NCI-H345 treated with DMSO at 0.1 percent for 48 hours (cell line): ENCODE measurements around the gene GALNTL6.

Source experiments
- DNase-seq: peaks from one replicate; lab custom pipeline; 2025; ENCODE audit not compliant: unreplicated experiment; lab: John Stamatoyannopoulos, UW

GALNTL6 gene

DNA sequence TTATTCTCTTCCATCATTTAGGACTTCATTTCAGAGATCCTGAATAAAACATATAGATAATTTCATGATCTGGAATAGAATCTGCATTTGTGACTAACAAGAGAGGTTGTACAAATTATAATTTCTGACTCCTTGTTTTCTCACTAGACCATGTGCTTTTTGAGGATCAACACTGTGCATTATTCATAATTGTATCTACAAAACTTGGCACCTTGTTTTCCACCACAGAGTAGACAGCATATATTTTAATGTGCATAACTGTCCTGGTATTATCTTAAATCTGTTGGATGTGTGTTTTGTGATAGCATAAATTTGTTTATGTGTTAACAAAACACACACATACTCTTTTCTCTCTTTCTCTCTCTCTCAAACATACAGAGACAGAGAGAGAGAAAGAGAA is 840.5 kb downstream of the GALNTL6 start:
- DNase-seq: no peak

GRCh38 chr4:172654457-172654856 is 841.3 kb downstream of the GALNTL6 start:
- no peak for DNase-seq

DNA sequence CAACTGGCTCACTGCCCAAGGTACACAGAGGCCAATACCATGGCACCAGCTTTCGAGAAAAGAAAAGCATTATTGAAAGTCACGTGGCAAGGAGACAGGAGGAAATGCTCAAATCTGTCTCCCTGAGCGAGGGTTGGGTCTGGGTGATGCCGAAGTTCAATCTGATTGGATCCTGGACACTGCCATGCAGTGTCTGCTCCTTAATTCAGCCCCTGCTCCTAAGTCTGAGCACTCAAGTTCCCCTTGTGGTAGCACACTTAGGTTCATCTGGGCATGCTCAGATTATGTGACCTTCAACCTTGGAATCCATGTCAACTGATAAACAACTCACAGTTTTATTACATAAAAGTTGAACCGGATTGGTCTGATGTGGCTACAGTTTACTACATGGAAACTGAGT is 842.9 kb downstream of the GALNTL6 start:
- DNase-seq: no peak

DNA sequence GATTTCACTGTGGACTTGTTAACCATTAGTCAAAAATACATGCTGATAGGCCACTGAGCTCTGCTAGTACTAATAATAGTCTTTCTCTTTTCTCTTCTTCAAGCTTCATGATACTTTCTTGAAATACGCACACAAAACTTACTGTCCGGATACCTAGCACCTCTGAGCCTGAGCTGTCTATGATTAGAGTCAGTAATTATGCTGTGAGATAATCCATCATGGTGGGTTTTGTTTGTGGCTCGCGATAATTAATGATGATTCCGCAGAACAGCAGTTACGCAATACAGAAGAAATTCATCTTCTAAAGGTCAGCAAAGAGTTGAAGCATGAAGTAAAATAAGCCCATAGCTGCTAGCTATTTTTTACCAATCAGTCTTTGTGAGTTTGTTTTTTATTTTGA is 843.9 kb downstream of the GALNTL6 start:
- no peak for DNase-seq

DNA sequence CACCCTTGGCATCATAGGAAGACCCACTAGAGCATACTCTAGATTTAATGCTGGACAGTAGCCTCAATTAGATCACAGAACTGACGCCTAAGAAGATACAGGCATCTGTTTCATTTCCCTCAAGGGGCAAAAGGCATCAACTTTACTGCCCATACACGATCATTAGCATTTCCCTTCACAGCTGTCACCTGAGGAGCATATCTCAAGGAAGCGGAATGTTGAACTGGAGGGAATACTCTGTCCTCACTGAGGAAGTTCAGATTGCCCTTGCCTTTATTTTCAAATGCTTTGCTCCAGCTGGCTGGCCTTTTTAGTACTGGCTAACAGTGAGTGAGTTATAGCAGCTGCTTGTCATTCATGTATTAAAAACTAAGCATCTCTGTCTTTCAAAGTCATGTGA is 847.0 kb downstream of the GALNTL6 start:
- no peak for DNase-seq

DNA sequence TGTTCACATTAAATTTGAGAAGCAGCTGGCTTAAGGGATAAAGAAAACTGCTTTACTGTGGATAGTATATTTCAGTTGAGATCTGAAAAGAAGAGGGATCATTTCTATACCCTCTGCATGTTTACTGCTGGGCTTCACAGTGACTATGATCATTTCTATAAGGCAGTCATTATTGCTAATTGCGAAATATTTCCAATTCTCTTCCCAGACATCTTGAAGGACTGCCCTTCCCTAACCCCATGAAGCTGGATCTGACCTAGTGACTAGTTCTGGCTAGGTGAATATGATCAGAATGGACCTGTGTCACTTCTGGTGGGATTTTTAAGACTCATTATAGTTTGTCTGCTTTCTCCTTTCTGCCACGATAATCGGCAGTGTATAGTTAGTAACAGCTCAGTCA is 848.9 kb downstream of the GALNTL6 start:
- no peak for DNase-seq

GRCh38 chr4:172666711-172667368 is 853.6 kb downstream of the GALNTL6 start:
- no peak for DNase-seq

- DNase-seq: no peak
These were observed 861.6 kb downstream of the GALNTL6 start for GRCh38 chr4:172674811-172675210.

DNA sequence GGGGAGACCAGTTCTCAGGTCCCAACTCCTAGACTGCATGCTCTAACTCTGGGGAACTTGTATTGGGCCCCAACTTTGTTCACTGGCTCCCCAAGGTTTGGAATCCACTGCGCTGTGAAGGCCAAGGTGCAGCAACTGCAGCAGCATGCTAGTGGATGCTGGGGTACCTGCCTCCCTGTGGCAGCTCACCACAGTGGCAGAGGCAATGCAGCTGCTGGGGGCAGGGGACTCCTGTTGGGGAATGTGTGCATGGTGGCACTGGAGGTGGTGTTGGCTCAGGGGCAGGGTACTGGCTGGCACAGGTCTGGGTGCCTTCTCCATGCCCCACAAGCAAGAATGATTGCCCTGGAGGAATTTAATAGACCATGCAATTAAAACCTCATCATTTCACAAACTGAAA is 862.0 kb downstream of the GALNTL6 start:
- DNase-seq: no peak

- DNase-seq: no peak
These were observed 867.5 kb downstream of the GALNTL6 start for GRCh38 chr4:172680691-172681090.

DNA sequence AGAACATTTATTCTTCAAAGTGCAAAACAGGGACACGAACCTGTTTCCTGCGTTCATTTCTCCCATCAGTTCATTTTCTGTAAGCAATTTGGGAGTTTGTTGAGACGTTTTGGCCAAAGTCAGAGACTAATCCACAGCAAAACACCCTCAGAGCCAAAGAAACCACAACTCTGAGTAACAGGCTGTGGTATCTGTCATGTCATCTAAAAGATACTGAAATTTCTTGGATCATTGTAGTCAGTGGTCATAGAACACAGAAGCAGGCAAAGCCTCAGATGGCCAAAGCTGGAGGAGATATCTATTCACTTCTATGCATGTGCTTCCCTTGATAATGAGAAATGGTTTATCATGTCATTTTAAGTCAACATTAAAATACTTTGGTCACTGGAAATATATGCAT is 869.8 kb downstream of the GALNTL6 start:
- no peak for DNase-seq

DNA sequence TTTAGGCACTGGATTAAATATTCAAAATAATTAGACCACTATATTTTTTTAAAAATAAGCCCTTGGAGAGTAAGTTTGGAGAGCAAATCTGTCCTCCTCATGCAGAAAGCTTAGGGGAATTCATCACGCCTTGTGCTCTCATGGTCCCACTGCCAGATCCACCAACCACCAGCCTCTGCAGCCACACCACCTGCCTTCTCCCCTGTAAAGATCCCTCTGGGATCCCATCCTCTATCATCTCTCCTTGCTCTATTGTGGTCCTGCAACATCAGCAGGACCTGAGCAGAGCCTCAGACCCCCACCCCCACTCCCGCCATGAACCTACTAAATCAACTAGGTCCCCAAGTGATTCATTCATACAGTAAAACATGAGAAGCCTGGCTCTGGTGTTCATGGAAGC is 872.8 kb downstream of the GALNTL6 start:
- DNase-seq: no peak

DNA sequence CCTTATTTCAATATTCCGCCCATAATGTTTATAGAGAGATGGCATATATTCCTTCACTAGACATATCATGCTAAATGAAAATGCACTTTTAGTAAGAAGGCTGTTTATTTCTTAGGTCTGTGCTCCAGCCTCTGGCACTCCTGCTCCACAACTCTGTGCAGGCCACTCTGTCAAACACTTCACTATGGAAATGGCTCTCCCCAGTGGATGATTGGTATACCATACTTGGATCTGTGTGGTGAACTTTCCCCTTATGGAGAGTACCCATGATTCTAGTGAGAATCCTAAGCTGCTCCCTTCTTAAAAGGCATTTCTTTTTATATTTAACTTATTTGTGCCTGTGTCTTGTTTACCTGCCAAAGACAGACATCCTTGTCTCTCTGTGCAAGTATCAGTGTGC is 875.3 kb downstream of the GALNTL6 start:
- DNase-seq: no peak

DNA sequence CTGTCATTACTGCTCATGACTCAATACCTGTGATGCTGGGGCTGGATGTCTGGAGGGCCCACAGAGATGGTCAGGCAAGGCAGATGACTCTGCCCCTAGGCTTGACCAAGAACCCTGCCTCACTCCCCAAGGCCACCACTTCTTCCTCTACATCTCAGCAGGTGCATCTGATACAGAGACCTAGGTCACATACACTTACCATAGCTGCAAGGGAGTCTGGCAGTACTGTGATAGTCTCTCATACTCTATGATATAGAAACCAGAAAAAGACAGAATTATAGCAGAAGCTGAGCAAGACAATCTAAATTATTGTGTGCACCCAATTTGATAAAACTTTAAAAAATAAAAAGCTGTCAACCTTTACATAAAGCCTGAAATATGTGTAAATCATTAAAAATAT is 878.3 kb downstream of the GALNTL6 start:
- no peak for DNase-seq

- DNase-seq: no peak
These were observed 879.5 kb downstream of the GALNTL6 start for GRCh38 chr4:172692701-172693100.

DNA sequence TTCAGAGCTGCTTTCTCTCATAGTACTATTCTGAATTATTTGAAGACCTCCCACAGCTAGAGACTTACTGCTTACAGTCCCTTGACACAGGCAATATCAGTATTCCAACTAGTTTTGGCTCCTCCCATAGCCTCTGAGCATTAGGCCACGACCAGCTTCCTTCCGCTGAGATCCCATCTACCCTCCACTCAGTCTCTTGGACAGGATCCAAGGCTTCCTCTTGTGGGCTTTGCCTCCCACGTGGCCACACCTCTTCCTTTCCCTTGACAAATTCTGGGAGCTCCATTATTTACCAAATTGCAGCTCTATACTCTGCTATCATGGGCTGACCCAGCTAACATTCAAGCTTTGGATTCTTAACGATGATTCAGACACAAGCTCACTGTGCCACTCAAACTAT is 885.1 kb downstream of the GALNTL6 start:
- DNase-seq: no peak

- no peak for DNase-seq
These were observed 892.4 kb downstream of the GALNTL6 start for GRCh38 chr4:172705565-172705964.

GRCh38 chr4:172706000-172706399 is 892.8 kb downstream of the GALNTL6 start:
- DNase-seq: no peak

- peak; percentile 12 for DNase-seq
These were observed 894.4 kb downstream of the GALNTL6 start for GRCh38 chr4:172707622-172708021.

DNA sequence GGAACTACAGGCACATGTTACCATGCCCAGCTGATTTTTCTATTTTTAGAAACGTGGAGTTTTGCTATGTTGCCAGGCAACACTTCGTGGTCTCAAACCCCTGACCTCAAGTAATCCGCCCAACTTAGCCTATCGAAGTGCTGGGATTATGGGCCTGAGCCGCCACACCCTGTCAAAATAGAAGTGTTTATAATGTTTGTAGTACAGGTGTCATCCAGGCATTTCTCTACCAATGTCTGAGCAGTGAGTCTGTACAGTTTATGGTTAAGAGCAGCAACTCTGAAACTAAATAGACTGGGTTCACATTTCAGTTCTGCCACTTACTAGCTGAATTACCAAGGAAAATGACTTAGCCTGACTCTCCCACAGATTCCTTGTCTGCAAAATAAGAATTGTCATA is 895.0 kb downstream of the GALNTL6 start:
- no peak for DNase-seq

- DNase-seq: peak; percentile 69
These were observed 896.2 kb downstream of the GALNTL6 start for GRCh38 chr4:172709376-172709775.

DNA sequence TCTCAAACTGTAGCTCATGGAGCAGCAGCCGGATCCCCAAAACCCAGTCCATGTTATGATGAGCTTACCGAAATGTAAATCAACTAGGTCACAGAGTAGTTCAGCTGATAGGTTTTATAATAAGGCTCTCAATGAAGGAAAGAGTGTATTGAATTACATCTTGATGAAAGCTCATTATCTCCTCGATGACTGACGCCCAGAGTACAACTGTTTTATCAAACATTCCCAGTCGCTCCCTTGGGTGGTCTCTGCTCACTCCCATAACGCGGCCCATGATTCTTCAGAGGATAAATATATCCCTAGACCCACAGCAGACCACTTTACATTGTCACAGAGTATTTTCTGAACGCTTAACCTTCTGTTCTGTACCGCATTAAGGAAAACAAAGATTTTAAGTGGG is 903.1 kb downstream of the GALNTL6 start:
- no peak for DNase-seq

DNA sequence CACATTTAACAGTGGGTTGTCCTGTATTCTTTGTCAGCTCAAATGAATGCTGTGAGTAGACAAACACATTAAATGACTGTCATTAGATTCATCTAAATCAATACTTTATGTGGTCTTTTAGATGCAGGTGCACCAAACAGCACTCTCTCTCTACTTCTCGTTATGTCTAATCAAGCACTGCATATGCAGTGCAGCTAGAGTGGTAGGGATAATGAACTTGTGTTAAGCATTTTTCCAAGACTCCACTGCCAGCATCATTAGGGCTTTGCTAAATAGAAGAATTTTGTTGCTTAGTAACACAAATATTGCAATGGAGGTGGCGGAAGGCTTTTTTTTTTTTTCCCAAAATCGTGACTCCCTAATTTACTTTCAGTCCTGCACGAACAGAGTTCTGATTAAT is 908.5 kb downstream of the GALNTL6 start:
- DNase-seq: peak; percentile 34

DNA sequence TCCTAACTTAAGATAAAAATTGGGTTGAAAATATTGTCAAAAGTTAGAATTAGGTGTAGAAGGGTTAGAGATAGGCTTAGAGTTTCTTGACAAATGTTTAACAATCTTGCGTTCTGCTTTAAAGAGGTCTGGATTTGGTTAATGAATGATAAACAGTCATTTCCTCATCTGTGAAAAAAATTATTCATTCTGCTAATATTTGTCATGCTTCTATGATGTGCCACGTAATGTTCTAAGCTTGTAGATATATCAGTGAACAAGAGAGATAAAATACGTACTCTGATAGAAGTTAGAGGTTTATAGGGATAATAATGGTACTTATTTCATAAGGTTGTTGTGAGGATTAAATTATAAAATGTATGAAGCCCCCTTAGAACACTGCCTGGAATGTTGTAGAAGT is 912.4 kb downstream of the GALNTL6 start:
- no peak for DNase-seq
